Measurements from ENCODE around the gene PTPRG. TPM values are rescaled to one million over a fixed set of nuclear protein-coding genes. Genes with fewer than 3 reads are reported as not detected.

PTPRG gene
- total and polyA plus RNA-seq, 2 donors (not counting 3 experiments of a cell fraction or from before 2014, with no cell fraction given), result 8.9 to 39.1 TPM

- Histone ChIP-seq H3K4me2 (ENCODE audit: insufficient read depth, low read length) (no peak overlapping the region), H3K36me3 (ENCODE audit: control insufficient read depth in 2 of 2, extremely low read depth in 1 of 2, insufficient read depth in 2 of 2, low read length in 2 of 2) (no peaks in the 10 kb centered on the region), H3K4me3 (replicated peaks in 1 of 3; ENCODE audit: insufficient read depth in 1 of 3, low read depth in 1 of 3, low read length in 3 of 3) (no peak overlapping the region), H3K4me1 (ENCODE audit: control insufficient read depth, extremely low read depth, insufficient read depth, low read length) (peaks cover 11% of the 10 kb centered on the region), H3K9me3 (replicated peaks; ENCODE audit: control insufficient read depth, insufficient read depth, low read length) (no peaks in the 10 kb centered on the region), H3K27ac (ENCODE audit: insufficient read depth, low read depth, low read length) (no peak overlapping the region), H3K27me3 (ENCODE audit: control insufficient read depth in 2 of 2, insufficient read depth in 2 of 2, low read length in 2 of 2) (no peaks in the 10 kb centered on the region), H3K9ac (replicated peaks; ENCODE audit: extremely low read depth, insufficient read depth, low read length) (no peak overlapping the region), H2AFZ (ENCODE audit: low read depth, low read length) (no peak overlapping the region), H3K9me1 (replicated peaks; ENCODE audit: control insufficient read depth, extremely low read depth, insufficient read depth, low read length) (no peaks in the 10 kb centered on the region), H3K79me2 (ENCODE audit: control insufficient read depth, insufficient read depth, low read length) (no peaks in the 10 kb centered on the region), H4K20me1 (replicated peaks; ENCODE audit: control insufficient read depth, extremely low read depth, insufficient read depth, low read length) (no peaks in the 10 kb centered on the region)
- intact Hi-C loops (cut with micrococcal nuclease), result loop anchor here (2.0 kb wide), 1 partner anchor 363 kb away; no protein-coding TSS in a partner anchor
- FAIRE-seq, result no peak
- POLR2A ChIA-PET, result no interaction called here
- CTCF ChIA-PET, result interaction anchor here (0.7 to 2.1 kb wide), 4 partner anchors 9 to 69 kb away, joined by 3 to 24 read pairs (median 4); no protein-coding TSS in a partner anchor
- no peak for DNase-seq (ENCODE audit: low read depth, low spot score)
- TF ChIP-seq POLR2A (IDR thresholded peaks at IDR 0.05; ENCODE audit: low read depth, low read length) (no peak), MAX (IDR thresholded peaks at IDR 0.05; ENCODE audit: insufficient read depth, insufficient read length) (no peak), MYC (IDR thresholded peaks at IDR 0.05; ENCODE audit: low read depth, low read length) (no peak), JUN (IDR thresholded peaks at IDR 0.05; ENCODE audit: borderline replicate concordance, insufficient read depth, insufficient read length, low read depth) (no peak), EZH2 (IDR thresholded peaks at IDR 0.05; ENCODE audit: borderline replicate concordance, low read depth, low read length, severe bottlenecking) (no peak), POLR2AphosphoS5 (IDR thresholded peaks at IDR 0.05; ENCODE audit: insufficient read depth, low read depth, low read length) (no peak), FOS (IDR thresholded peaks at IDR 0.05; ENCODE audit: borderline replicate concordance, insufficient read depth, low read length) (no peak), CTCF (IDR thresholded peaks at IDR 0.05; ENCODE audit: extremely low read depth in 1 of 2, insufficient read depth in 1 of 2, low read depth in 1 of 2, low read length in 2 of 2) (no peak), GATA2 (IDR thresholded peaks at IDR 0.05; ENCODE audit: insufficient read depth, insufficient read length, low read depth, low read length) (no peak)
- dilution Hi-C loops (cut with MboI; ENCODE audit: extremely low pct_ligation_motif_present, low sequenced_read_pairs), result no loop called here
- BruUV-seq (replicated peaks), result no TSS peak
Observed at GRCh38 chr3:61928039-61928438, 366.7 kb downstream of the PTPRG start.
